Motor neuron (in vitro differentiated cells): ENCODE results near the gene BMP7. TPM values are rescaled to one million over a fixed set of nuclear protein-coding genes. Genes with fewer than 3 reads are reported as not detected.

ENCODE experiments used
- ATAC-seq, 8 experiments: fragments of 200-7000 bp; cut with Tn5 transposase; replicated peaks in 6 of 8; 2 replicates each; pipeline ENCODE4 v1.8.0; 2021; ENCODE audit warnings: mild to moderate bottlenecking in 8 of 8, moderate library complexity in 8 of 8
- H3K27ac ChIP-seq, 2 donors: fragments of 250-450 bp; sonication (Bioruptor Pico); 2 replicates each; pipeline ENCODE4 v1.9.0; 2021; ENCODE audit warnings: antibody characterized with exemption in 2 of 2, mild to moderate bottlenecking in 2 of 2, moderate library complexity in 1 of 2
- H3K4me1 ChIP-seq, 2 donors: fragments of 250-450 bp; sonication (Bioruptor Pico); replicated peaks in 1 of 2; 2 replicates each; pipeline ENCODE4 v1.6.1; 2021; ENCODE audit warnings: antibody characterized with exemption in 2 of 2, mild to moderate bottlenecking in 2 of 2, moderate library complexity in 1 of 2
- H3K4me3 ChIP-seq, 5 donors: fragments of 250-450 bp; sonication (Bioruptor Pico); 2 replicates each; pipeline ENCODE4 v1.9.0; 2021; ENCODE audit warnings: antibody characterized with exemption in 5 of 5, mild to moderate bottlenecking in 5 of 5, moderate library complexity in 4 of 5
- WGBS, 10 experiments: fragments of 450-650 bp; shearing (Covaris generic); methylation state at CpG; one replicate each; pipeline ENCODE4 v1.0.0; 2022; 5-methylcytosine and 5-hydroxymethylcytosine counted together
- in situ Hi-C, 9 experiments: fragments of 400-800 bp; cut with MboI; loops; one replicate each; pipeline ENCODE4 v1.15.0; 2021; ENCODE audit warnings: low sequenced_read_pairs in 9 of 9, low pct_unique_long_range_greater_than_20kb in 2 of 9; ENCODE audit not compliant: unreplicated experiment in 9 of 9
- total RNA-seq, 8 experiments: library from RNA; unstranded; fragments of 300-600 nt; gene quantifications; 2 replicates each; pipeline versions ENCODE4 v1.2.3 to v1.2.4, GENCODE V29; 2022

BMP7 gene
- total RNA-seq, 8 experiments from 2014 or later = 0.15 to 39.6 (median 22.1) TPM; not detected in 1

DNA sequence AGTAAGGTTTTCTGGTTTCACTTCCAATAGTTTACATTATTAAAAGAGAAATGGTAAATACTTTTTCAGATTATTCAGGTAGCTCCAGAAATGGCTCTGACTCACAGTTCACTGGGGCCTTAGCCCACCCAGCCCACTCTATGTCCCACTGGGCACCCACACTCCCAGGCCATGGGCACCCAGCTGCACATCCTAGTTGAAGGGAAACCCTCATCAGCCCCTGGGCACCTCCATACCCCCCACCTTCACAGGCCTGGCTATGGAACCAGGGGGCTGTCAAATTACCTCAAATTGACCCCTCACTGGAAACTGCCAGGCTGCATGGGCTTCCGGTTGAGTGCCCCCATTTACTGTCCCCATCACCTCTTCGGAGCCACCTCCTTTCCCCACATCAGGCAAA, 51.5 kb downstream of the BMP7 start:
- no peak for ATAC-seq
- peaks cover 17 to 22% of the 10 kb centered on the region in 2 donors for H3K4me1 ChIP-seq
- no peak overlapping the region for H3K4me3 ChIP-seq
- WGBS, 10 experiments = 60 to 100% (median 100%) methylated on average over 1 to 2 of the region's 2 CpGs; no CpG with 5 or more reads in 5 of the 10 experiments
- no peak overlapping the region for H3K27ac ChIP-seq
- in situ Hi-C loops = no loop called here

GRCh38 chr20:57214427-57214826, 52.0 kb downstream of the BMP7 start:
- H3K27ac ChIP-seq = no peak overlapping the region
- in situ Hi-C loops = no loop called here
- 20 to 100% (median 90%) methylated on average over 1 to 6 of the region's 8 CpGs; no CpG with 5 or more reads in 6 of the 10 experiments for WGBS, 10 experiments
- H3K4me3 ChIP-seq = no peak overlapping the region
- ATAC-seq = no peak
- H3K4me1 ChIP-seq = peaks cover 17 to 25% of the 10 kb centered on the region in 2 donors

DNA sequence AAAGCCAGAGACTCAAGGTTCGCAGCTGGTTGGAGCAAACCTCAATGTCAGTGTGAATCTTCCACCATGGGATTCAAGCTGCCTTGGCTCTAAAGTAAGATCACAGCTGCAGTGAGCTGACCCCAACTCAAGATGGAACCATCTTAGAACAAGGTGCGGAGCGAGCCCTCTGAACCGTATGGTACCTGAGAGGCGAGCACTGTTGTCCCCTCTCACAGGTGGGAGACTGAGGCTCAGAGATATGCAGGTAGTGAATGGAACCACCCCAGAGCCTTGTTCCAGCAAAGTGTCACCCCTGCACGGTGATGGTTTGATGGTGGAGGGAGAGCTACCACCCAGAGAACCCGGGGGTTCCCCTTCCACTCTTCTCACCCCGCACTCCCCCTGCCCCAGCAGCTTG, 52.5 kb downstream of the BMP7 start:
- Histone ChIP-seq H3K4me1 (peaks cover 17 to 25% of the 10 kb centered on the region in 2 donors), H3K4me3 (no peak overlapping the region), H3K27ac (no peak overlapping the region)
- WGBS, 10 experiments = 100% methylated on average over 1 to 5 of the region's 8 CpGs; no CpG with 5 or more reads in 4 of the 10 experiments
- no peak for ATAC-seq
- in situ Hi-C loops = no loop called here

- H3K4me3 ChIP-seq = no peak overlapping the region
- H3K27ac ChIP-seq = peak overlapping the region in 1 of 2 donors; percentile 80
- in situ Hi-C loops = no loop called here
- WGBS, 10 experiments = 89 to 100% (median 95%) methylated on average over 3 to 6 of the region's 6 CpGs; no CpG with 5 or more reads in 5 of the 10 experiments
- ATAC-seq = no peak
- peaks cover 17 to 25% of the 10 kb centered on the region in 2 donors for H3K4me1 ChIP-seq
Measured at GRCh38 chr20:57213291-57213690, 53.1 kb downstream of the BMP7 start.

DNA sequence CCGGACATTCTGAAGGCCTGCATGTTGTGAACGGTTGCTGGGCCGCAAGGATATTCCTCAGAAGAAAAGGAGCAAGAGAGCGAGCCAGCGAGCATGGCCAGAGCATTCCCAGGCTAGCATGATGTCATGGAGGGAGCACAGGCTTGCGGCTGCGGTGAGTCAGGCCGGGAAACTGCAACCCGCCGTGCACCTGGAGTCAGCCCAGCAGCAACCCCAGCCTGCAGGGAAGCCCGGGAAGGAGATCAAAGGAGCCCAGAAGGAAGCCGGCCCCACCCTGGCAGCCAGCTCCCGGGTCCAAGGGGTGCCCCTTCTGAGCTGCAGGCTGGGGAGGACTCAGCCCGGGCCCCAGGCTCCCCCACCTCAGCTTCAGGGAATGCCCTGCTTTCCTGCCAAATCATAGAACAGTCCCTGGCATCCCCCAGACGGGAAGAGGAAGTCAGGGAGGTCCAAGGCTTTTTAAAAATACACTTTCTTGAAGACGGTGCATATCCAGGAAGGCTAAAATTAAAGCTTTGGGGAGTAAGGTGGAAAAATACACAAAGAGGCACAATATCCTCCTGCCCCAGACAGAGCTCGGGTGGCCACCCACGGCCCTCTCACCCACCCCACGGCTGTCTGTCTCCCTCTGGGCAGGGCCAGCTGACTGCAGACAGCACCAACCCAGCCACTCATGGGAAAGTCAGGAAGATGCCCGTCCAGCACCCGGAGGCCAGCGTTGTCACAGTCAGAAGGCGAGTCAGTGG, 53.7 kb downstream of the BMP7 start:
- ATAC-seq = peak; percentile 85 to 99 (median 98)
- in situ Hi-C loops = no loop called here
- H3K4me3 ChIP-seq = no peak overlapping the region
- peak overlapping the region; percentile 43 to 80 for H3K27ac ChIP-seq
- 0 to 80% (median 55%) methylated on average over 1 to 9 of the region's 23 CpGs; no CpG with 5 or more reads in 1 of the 10 experiments for WGBS, 10 experiments
- H3K4me1 ChIP-seq = peaks cover 17 to 25% of the 10 kb centered on the region in 2 donors

DNA sequence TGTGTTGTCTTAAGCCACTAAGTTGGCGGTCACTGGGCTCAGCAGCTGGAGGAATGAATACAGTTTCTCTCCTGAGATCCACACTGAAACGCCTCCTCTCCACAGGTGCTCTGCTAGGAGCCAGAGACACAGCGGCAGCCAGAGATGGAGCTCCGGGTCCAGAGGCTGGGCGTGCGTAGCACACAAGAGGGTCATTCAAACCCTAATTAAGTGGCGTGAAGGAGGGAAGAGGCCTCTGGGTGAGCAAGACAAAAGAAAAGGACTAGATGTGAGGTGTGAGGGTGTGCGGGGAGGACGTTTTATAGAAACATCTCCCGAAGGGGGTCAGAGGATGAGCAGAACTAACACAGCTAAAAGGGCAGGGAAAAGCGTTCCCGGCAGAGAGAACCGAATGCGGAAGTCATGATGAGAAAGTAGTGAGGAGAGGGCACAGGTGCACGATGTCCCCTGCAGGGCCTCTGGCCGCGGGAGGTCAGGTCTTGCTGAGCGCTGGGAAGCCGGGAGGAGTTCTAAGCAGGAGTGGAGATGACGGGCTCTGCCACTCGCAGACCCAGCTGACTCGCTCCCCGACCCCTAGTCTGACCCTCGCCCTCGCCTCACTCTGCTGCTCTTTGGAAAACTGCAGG, 54.4 kb downstream of the BMP7 start:
- peak overlapping the region; percentile 1 to 80 for H3K27ac ChIP-seq
- WGBS, 10 experiments = 0 to 100% (median 62%) methylated on average over 1 to 11 of the region's 25 CpGs; no CpG with 5 or more reads in 3 of the 10 experiments
- H3K4me3 ChIP-seq = no peak overlapping the region
- in situ Hi-C loops = no loop called here
- H3K4me1 ChIP-seq = peaks cover 17 to 25% of the 10 kb centered on the region in 2 donors
- ATAC-seq = peak in 5 of 8 experiments; percentile 65 to 73 (median 71)

- H3K4me3 ChIP-seq = no peak overlapping the region
- ATAC-seq = no peak
- H3K4me1 ChIP-seq = peaks cover 17 to 25% of the 10 kb centered on the region in 2 donors
- in situ Hi-C loops = no loop called here
- WGBS, 10 experiments = 60 to 83% (median 80%) methylated on average over 1 to 2 of the region's 2 CpGs; no CpG with 5 or more reads in 7 of the 10 experiments
- no peak overlapping the region for H3K27ac ChIP-seq
Measured at GRCh38 chr20:57211406-57211805, 55.0 kb downstream of the BMP7 start.

- 77 to 100% (median 98%) methylated on average over 1 to 6 of the region's 8 CpGs; no CpG with 5 or more reads in 6 of the 10 experiments for WGBS, 10 experiments
- no peak overlapping the region for H3K27ac ChIP-seq
- in situ Hi-C loops = no loop called here
- H3K4me1 ChIP-seq = peaks cover 17 to 25% of the 10 kb centered on the region in 2 donors
- no peak for ATAC-seq
- no peak overlapping the region for H3K4me3 ChIP-seq
Measured at GRCh38 chr20:57210911-57211280, 55.5 kb downstream of the BMP7 start.

- Histone ChIP-seq H3K4me3 (no peak overlapping the region), H3K4me1 (peaks cover 17 to 25% of the 10 kb centered on the region in 2 donors), H3K27ac (no peak overlapping the region)
- in situ Hi-C loops = no loop called here
- 13 to 88% (median 55%) methylated on average over 1 to 5 of the region's 23 CpGs; no CpG with 5 or more reads in 3 of the 10 experiments for WGBS, 10 experiments
- no peak for ATAC-seq
Measured at GRCh38 chr20:57210054-57210910, 56.2 kb downstream of the BMP7 start.

GRCh38 chr20:57209413-57209812, 57.0 kb downstream of the BMP7 start:
- WGBS, 10 experiments = 60 to 90% (median 60%) methylated on average over 1 to 3 of the region's 3 CpGs; no CpG with 5 or more reads in 5 of the 10 experiments
- Histone ChIP-seq H3K4me3 (no peak overlapping the region), H3K4me1 (peaks cover 17 to 25% of the 10 kb centered on the region in 2 donors), H3K27ac (no peak overlapping the region)
- no peak for ATAC-seq
- in situ Hi-C loops = no loop called here

DNA sequence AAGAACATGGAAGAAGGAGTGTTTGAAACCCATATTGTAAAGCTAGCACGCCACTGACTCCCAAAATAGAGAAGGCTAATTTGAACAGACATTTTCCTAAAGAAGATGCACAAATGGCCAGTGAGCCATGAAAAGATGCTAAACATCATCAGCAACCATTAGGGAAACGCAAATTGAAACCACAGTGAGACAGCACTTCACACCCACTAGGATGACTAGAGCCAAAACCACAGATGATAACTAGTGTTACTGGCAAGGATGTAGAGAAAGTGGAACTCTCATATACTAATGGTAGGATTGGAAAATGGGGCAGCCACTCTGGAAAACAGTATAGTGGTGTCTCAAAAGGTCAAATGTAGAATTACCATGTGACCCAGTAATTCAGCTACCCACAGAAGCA, 58.2 kb downstream of the BMP7 start:
- in situ Hi-C loops = no loop called here
- peaks cover 17 to 25% of the 10 kb centered on the region in 2 donors for H3K4me1 ChIP-seq
- no peak overlapping the region for H3K27ac ChIP-seq
- ATAC-seq = no peak
- no peak overlapping the region for H3K4me3 ChIP-seq
- 29 to 100% (median 50%) methylated on average over 2 of the region's 2 CpGs; no CpG with 5 or more reads in 5 of the 10 experiments for WGBS, 10 experiments

DNA sequence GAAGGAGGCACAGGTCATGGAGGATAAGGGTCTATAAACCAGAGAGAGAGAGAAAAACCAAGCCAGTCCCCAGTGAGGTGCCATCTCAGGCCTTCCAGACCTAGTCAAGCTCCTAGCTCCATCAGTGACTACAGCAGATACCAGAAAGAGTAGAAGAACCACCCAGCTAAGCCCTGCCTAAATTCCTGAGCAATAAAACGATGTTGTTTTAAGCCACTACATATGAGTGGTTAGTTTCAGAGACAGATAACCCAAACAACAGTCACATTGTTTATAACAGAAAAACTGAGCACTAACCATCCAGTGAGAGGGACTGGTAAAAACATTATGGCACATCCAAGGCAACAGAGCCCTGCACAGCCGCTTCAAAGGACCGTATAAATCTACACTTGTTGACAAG, 59.2 kb downstream of the BMP7 start:
- no peak overlapping the region for H3K4me3 ChIP-seq
- no peak for ATAC-seq
- in situ Hi-C loops = no loop called here
- peaks cover 9 to 15% of the 10 kb centered on the region in 2 donors for H3K4me1 ChIP-seq
- 65 to 100% (median 94%) methylated on average over 1 to 3 of the region's 3 CpGs for WGBS, 10 experiments
- no peak overlapping the region for H3K27ac ChIP-seq
